ENCODE measurements around the gene IL10RA.

IL10RA gene

GRCh38 chr11:118008271-118008911 is 22.2 kb downstream of the IL10RA start:
- DNase-seq, result no peak

- DNase-seq, result no peak
These were observed 23.9 kb downstream of the IL10RA start for GRCh38 chr11:118009864-118010737.

GRCh38 chr11:118010738-118011461 is 24.7 kb downstream of the IL10RA start:
- DNase-seq, result peak in 6 of 14 donors; percentile 36 to 67 (median 48)

GRCh38 chr11:118012083-118012669 is 26.0 kb downstream of the IL10RA start:
- DNase-seq, result peak in 1 of 14 donors; percentile 22

GRCh38 chr11:118014022-118014421 is 27.8 kb downstream of the IL10RA start:
- no peak for DNase-seq

- no peak for DNase-seq
These were observed 29.2 kb downstream of the IL10RA start for GRCh38 chr11:118015385-118015841.

GRCh38 chr11:118016104-118016503 is 29.9 kb downstream of the IL10RA start:
- no peak for DNase-seq

GRCh38 chr11:118017111-118017510 is 30.9 kb downstream of the IL10RA start:
- no peak for DNase-seq

- no peak for DNase-seq
These were observed 31.6 kb downstream of the IL10RA start for GRCh38 chr11:118017631-118018315.

- DNase-seq, result no peak
These were observed 32.2 kb downstream of the IL10RA start for GRCh38 chr11:118018401-118018800.

- DNase-seq, result no peak
These were observed 35.0 kb downstream of the IL10RA start for GRCh38 chr11:118021146-118021545.

GRCh38 chr11:118027694-118028093 is 41.5 kb downstream of the IL10RA start:
- DNase-seq, result no peak

GRCh38 chr11:118028626-118029025 is 42.4 kb downstream of the IL10RA start:
- DNase-seq, result no peak

- no peak for DNase-seq
These were observed 47.2 kb downstream of the IL10RA start for GRCh38 chr11:118033443-118033842.

GRCh38 chr11:118042141-118042540 is 55.9 kb downstream of the IL10RA start:
- no peak for DNase-seq

- no peak for DNase-seq
These were observed 56.6 kb downstream of the IL10RA start for GRCh38 chr11:118042796-118043195.

GRCh38 chr11:118045191-118045590 is 59.0 kb downstream of the IL10RA start:
- no peak for DNase-seq

- no peak for DNase-seq
These were observed 60.1 kb downstream of the IL10RA start for GRCh38 chr11:118046051-118046963.

GRCh38 chr11:118046964-118047700 is 60.9 kb downstream of the IL10RA start:
- no peak for DNase-seq

- DNase-seq, result no peak
These were observed 61.6 kb downstream of the IL10RA start for GRCh38 chr11:118047749-118048148.

Data from C1 segment of cervical spinal cord (tissue), 14 donors.